Fibroblast of mammary gland (primary cell): ENCODE data around the gene CYP2S1.

Experiments used
- DNase-seq: peaks from one replicate; pipeline ENCODE4 v3.0.0-alpha.2; 2010; ENCODE audit warnings: low read depth
- H3K4me3 ChIP-seq: 2 replicates; pipeline ENCODE4 v1.5.1; 2011; ENCODE audit warnings: low read depth, mild to moderate bottlenecking, low read length, moderate library complexity; ENCODE audit not compliant: control insufficient read depth
- CTCF ChIP-seq: conservative IDR thresholded peaks from 2 replicates; pipeline ENCODE4 v1.5.1; 2011; ENCODE audit warnings: low read depth, low read length, inconsistent platforms; ENCODE audit not compliant: control insufficient read depth, insufficient read depth

Gene CYP2S1

GRCh38 chr19:41235480-41235879, 42.5 kb downstream of the CYP2S1 start:
- H3K4me3 ChIP-seq: no peak overlapping the region
- TF ChIP-seq CTCF: no peak
- no peak for DNase-seq

- no peak for TF ChIP-seq CTCF
- DNase-seq: no peak
- no peak overlapping the region for H3K4me3 ChIP-seq
Observed at GRCh38 chr19:41238244-41238643, 45.2 kb downstream of the CYP2S1 start.

- DNase-seq: no peak
- TF ChIP-seq CTCF: no peak
- H3K4me3 ChIP-seq: no peak overlapping the region
Observed at GRCh38 chr19:41239363-41239762, 46.3 kb downstream of the CYP2S1 start.

GRCh38 chr19:41239961-41240574, 47.0 kb downstream of the CYP2S1 start:
- no peak for TF ChIP-seq CTCF
- H3K4me3 ChIP-seq: no peak overlapping the region
- no peak for DNase-seq

GRCh38 chr19:41241859-41242258, 48.8 kb downstream of the CYP2S1 start:
- TF ChIP-seq CTCF: no peak
- DNase-seq: no peak

GRCh38 chr19:41244117-41244516, 51.1 kb downstream of the CYP2S1 start:
- DNase-seq: no peak
- no peak for TF ChIP-seq CTCF
- no peak overlapping the region for H3K4me3 ChIP-seq

More at GRCh38 chr19:41241859-41242258, 48.8 kb downstream of the CYP2S1 start:
- H3K4me3 ChIP-seq: no peak overlapping the region

- H3K4me3 ChIP-seq: no peak overlapping the region
- TF ChIP-seq CTCF: no peak
- DNase-seq: no peak
Observed at GRCh38 chr19:41245843-41246242, 52.8 kb downstream of the CYP2S1 start.
